MCF 10A (cell line): ENCODE data around the gene UBE2D2. TPM values are rescaled to one million over a fixed set of nuclear protein-coding genes. Genes with fewer than 3 reads are reported as not detected.
A peak's percentile ranks its signal among the peaks of the same experiment; 100 is the strongest.
"Not testable (repeated sequence)": the region's sequence is repeated elsewhere in the genome, so short reads cannot be mapped to it uniquely, and the experiment has no call there.

Experiments
- BruUV-seq: library from RNA; stranded (reverse); fragments of 400-500 nt; replicated peaks from 2 replicates; lab custom pipeline; 2021; lab: Mats Ljungman, UMichigan
- CTCF ChIA-PET: fragments of 300-600 bp; sonication (Branson Sonifier 250); formaldehyde crosslinking; extraction: SDS; loops from one replicate; lab custom pipeline; 2021; ENCODE audit warnings: antibody characterized with exemption, inconsistent platforms; lab: Yijun Ruan, JAX
- POLR2A ChIA-PET: fragments of 300-600, 350-650 bp; sonication (Branson Sonifier 250); formaldehyde crosslinking; extraction: SDS; loops from one replicate; lab custom pipeline; 2020; ENCODE audit warnings: antibody characterized with exemption, inconsistent platforms; lab: Yijun Ruan, JAX
- DNase-seq: peaks from one replicate; pipeline ENCODE4 v3.0.0-alpha.2; 2018; ENCODE audit not compliant: unreplicated experiment
- H3K27ac Mint-ChIP-seq: one replicate; pipeline ENCODE4 v1.8.0; 2022; ENCODE audit warnings: mild to moderate bottlenecking, low read depth, mixed read lengths; ENCODE audit not compliant: unreplicated experiment
- H3K27me3 Mint-ChIP-seq: one replicate; pipeline ENCODE4 v1.8.0; 2022; ENCODE audit warnings: mixed read lengths; ENCODE audit not compliant: insufficient read depth, unreplicated experiment
- H3K36me3 Mint-ChIP-seq: one replicate; pipeline ENCODE4 v1.8.0; 2022; ENCODE audit warnings: mild to moderate bottlenecking, moderate library complexity, mixed read lengths; ENCODE audit not compliant: insufficient read depth, unreplicated experiment
- H3K4me1 Mint-ChIP-seq: one replicate; pipeline ENCODE4 v1.8.0; 2022; ENCODE audit warnings: mixed read lengths; ENCODE audit not compliant: insufficient read depth, unreplicated experiment
- H3K4me3 Mint-ChIP-seq: one replicate; pipeline ENCODE4 v1.8.0; 2022; ENCODE audit warnings: mild to moderate bottlenecking, moderate library complexity, mixed read lengths; ENCODE audit not compliant: unreplicated experiment
- H3K9me3 Mint-ChIP-seq: one replicate; pipeline ENCODE4 v1.8.0; 2022; ENCODE audit warnings: mixed read lengths; ENCODE audit not compliant: unreplicated experiment
- CTCF ChIP-seq: fragments of 200-600 bp; IDR thresholded peaks from one replicate; pipeline ENCODE4 v1.8.0; 2022; ENCODE audit warnings: antibody characterized with exemption, mild to moderate bottlenecking; ENCODE audit not compliant: unreplicated experiment
- intact Hi-C: fragments of 100-400 bp; cut with micrococcal nuclease; formaldehyde crosslinking; loops from 2 replicates; pipeline ENCODE4 v1.14.1; 2022
- total RNA-seq: library from RNA; stranded (reverse); gene quantifications from 2 replicates; pipeline ENCODE4 v1.2.3, GENCODE V29; 2022

The UBE2D2 gene
- total RNA-seq, 1 experiment from 2014 or later: 306 TPM

- Mint-ChIP-seq H3K27me3 (no peaks in the 10 kb centered on the region), H3K9me3 (no peaks in the 10 kb centered on the region), H3K27ac (peak overlapping the region; percentile 43), H3K36me3 (peaks cover 42% of the 10 kb centered on the region), H3K4me3 (no peak overlapping the region), H3K4me1 (peaks cover 12% of the 10 kb centered on the region)
- CTCF ChIA-PET: interaction anchor here (0.6 to 1.5 kb wide), 5 partner anchors 19 to 1244 kb away, joined by 3 to 4 read pairs (median 3); no protein-coding TSS in a partner anchor
- BruUV-seq: no TSS peak
- no peak for TF ChIP-seq CTCF
- intact Hi-C loops: no loop called here
- peak; percentile 75 for DNase-seq
- POLR2A ChIA-PET: interaction anchor here (0.7 to 4.5 kb wide), 9 partner anchors 14 to 1414 kb away, joined by 3 to 26 read pairs (median 4); partner anchors contain the start of gene UBE2D2
Observed at GRCh38 chr5:139593716-139594319, 32.7 kb downstream of the UBE2D2 start.

GRCh38 chr5:139597134-139597533 lies 36.0 kb downstream of the UBE2D2 start:
- H3K27me3 Mint-ChIP-seq: no peaks in the 10 kb centered on the region
- H3K36me3 Mint-ChIP-seq: peaks cover 39% of the 10 kb centered on the region
- no peak overlapping the region for H3K27ac Mint-ChIP-seq
- H3K4me1 Mint-ChIP-seq: peaks cover 16% of the 10 kb centered on the region
- no TSS peak for BruUV-seq
- intact Hi-C loops: no loop called here
- CTCF ChIA-PET: interaction anchor here (0.6 to 0.7 kb wide), 2 partner anchors 23 to 102 kb away, joined by 3 to 4 read pairs; no protein-coding TSS in a partner anchor
- no peak for TF ChIP-seq CTCF
- no peak overlapping the region for H3K4me3 Mint-ChIP-seq
- POLR2A ChIA-PET: interaction anchor here (0.6 kb wide), 1 partner anchor 34 kb away, joined by 3 read pairs; no protein-coding TSS in a partner anchor
- H3K9me3 Mint-ChIP-seq: no peaks in the 10 kb centered on the region
- DNase-seq: no peak

- peaks cover 47% of the 10 kb centered on the region for H3K36me3 Mint-ChIP-seq
- ChIA-PET CTCF (interaction anchor here (0.6 to 1.9 kb wide), 10 partner anchors 13 to 184 kb away, joined by 3 to 8 read pairs (median 5); no protein-coding TSS in a partner anchor), POLR2A (interaction anchor here (0.6 to 1.2 kb wide), 3 partner anchors 8 to 85 kb away, joined by 3 to 4 read pairs (median 3); no protein-coding TSS in a partner anchor)
- BruUV-seq, DNase-seq, intact Hi-C loops, H3K9me3 Mint-ChIP-seq, H3K4me3 Mint-ChIP-seq, H3K27ac Mint-ChIP-seq, H3K27me3 Mint-ChIP-seq: not testable (repeated sequence)
- peaks cover 16% of the 10 kb centered on the region for H3K4me1 Mint-ChIP-seq
Observed at GRCh38 chr5:139598601-139598965, 37.4 kb downstream of the UBE2D2 start.

- H3K27ac Mint-ChIP-seq: peak overlapping the region; percentile 40
- H3K4me3 Mint-ChIP-seq: no peak overlapping the region
- peak; percentile 84 for DNase-seq
- no TSS peak for BruUV-seq
- intact Hi-C loops: loop anchor here (5.0 kb wide), 1 partner anchor 38 kb away; the partner anchor contains the start of gene UBE2D2
- POLR2A ChIA-PET: interaction anchor here (0.5 to 1.8 kb wide), 9 partner anchors 9 to 231 kb away, joined by 3 to 8 read pairs (median 4); partner anchors contain the start of gene UBE2D2
- H3K9me3 Mint-ChIP-seq: no peaks in the 10 kb centered on the region
- peaks cover 63% of the 10 kb centered on the region for H3K36me3 Mint-ChIP-seq
- H3K4me1 Mint-ChIP-seq: peaks cover 16% of the 10 kb centered on the region
- no peaks in the 10 kb centered on the region for H3K27me3 Mint-ChIP-seq
- CTCF ChIA-PET: interaction anchor here (0.5 to 1.0 kb wide), 8 partner anchors 22 to 642 kb away, joined by 3 to 4 read pairs (median 3); no protein-coding TSS in a partner anchor
- no peak for TF ChIP-seq CTCF
Observed at GRCh38 chr5:139600336-139600949, 39.3 kb downstream of the UBE2D2 start.
